DND-41 (cell line): Measurements from ENCODE around the gene ZNF578.
"Not testable (repeated sequence)": the region's sequence is repeated elsewhere in the genome, so short reads cannot be mapped to it uniquely, and the experiment has no call there.

Experiments
- EZH2 ChIP-seq: IDR thresholded peaks from 3 replicates; pipeline ENCODE4 v1.6.1; 2012; ENCODE audit warnings: borderline replicate concordance, low read depth, mild to moderate bottlenecking, moderate library complexity, low read length, inconsistent platforms; ENCODE audit not compliant: severe bottlenecking
- TF ChIP-seq, protein P1 (sequence below): IDR thresholded peaks from 2 replicates; pipeline ENCODE4 v1.5.1; 2012; ENCODE audit warnings: borderline replicate concordance, low read length, moderate library complexity, mild to moderate bottlenecking; ENCODE audit not compliant: poor library complexity, severe bottlenecking; ENCODE audit errors: extremely low read depth

DNA sequence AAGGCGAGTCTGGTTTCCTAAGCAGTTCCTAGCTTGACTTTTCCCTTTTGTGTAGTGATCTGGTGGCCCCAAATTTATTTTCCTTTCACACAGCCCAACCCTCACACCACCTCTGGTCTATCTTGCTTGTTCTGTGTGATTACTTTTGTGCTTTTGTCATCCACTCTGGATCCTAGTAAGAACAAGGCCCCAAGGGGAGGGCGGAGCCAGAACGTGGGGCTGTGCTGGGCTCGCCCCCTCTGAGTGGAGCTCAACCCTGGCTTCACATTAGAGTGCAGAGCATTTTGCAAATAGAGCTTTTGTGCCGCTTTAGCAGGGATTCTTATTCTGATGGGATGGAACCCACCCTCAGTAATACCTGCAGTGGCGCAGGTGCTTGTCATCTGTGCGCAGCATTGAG, 31.7 kb downstream of the ZNF578 start:
- TF ChIP-seq, protein P1, sequence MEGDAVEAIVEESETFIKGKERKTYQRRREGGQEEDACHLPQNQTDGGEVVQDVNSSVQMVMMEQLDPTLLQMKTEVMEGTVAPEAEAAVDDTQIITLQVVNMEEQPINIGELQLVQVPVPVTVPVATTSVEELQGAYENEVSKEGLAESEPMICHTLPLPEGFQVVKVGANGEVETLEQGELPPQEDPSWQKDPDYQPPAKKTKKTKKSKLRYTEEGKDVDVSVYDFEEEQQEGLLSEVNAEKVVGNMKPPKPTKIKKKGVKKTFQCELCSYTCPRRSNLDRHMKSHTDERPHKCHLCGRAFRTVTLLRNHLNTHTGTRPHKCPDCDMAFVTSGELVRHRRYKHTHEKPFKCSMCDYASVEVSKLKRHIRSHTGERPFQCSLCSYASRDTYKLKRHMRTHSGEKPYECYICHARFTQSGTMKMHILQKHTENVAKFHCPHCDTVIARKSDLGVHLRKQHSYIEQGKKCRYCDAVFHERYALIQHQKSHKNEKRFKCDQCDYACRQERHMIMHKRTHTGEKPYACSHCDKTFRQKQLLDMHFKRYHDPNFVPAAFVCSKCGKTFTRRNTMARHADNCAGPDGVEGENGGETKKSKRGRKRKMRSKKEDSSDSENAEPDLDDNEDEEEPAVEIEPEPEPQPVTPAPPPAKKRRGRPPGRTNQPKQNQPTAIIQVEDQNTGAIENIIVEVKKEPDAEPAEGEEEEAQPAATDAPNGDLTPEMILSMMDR, result not testable (repeated sequence)
- not testable (repeated sequence) for TF ChIP-seq EZH2
